ENCODE data around the gene LIMCH1.
"Not testable (repeated sequence)": the region's sequence is repeated elsewhere in the genome, so short reads cannot be mapped to it uniquely, and the experiment has no call there.

LIMCH1 gene

GRCh38 chr4:41646862-41647261, 108.9 kb downstream of the LIMCH1 start:
- no peak for DNase-seq

GRCh38 chr4:41647383-41647782, 109.4 kb downstream of the LIMCH1 start:
- no peak for DNase-seq

GRCh38 chr4:41651150-41651549, 113.2 kb downstream of the LIMCH1 start:
- not testable (repeated sequence) for DNase-seq

- no peak for DNase-seq
These were observed 115.0 kb downstream of the LIMCH1 start for GRCh38 chr4:41652971-41653370.

GRCh38 chr4:41653523-41653922, 115.6 kb downstream of the LIMCH1 start:
- DNase-seq: no peak

GRCh38 chr4:41655177-41655576, 117.2 kb downstream of the LIMCH1 start:
- no peak for DNase-seq

GRCh38 chr4:41656106-41656505, 118.1 kb downstream of the LIMCH1 start:
- DNase-seq: no peak

GRCh38 chr4:41656572-41657520, 118.9 kb downstream of the LIMCH1 start:
- DNase-seq: no peak

GRCh38 chr4:41657561-41657960, 119.6 kb downstream of the LIMCH1 start:
- DNase-seq: no peak

GRCh38 chr4:41658163-41658562, 120.2 kb downstream of the LIMCH1 start:
- peak; percentile 79 for DNase-seq

GRCh38 chr4:41660352-41660751, 122.4 kb downstream of the LIMCH1 start:
- DNase-seq: no peak

- DNase-seq: peak; percentile 48
These were observed 123.6 kb downstream of the LIMCH1 start for GRCh38 chr4:41661442-41662076.

GRCh38 chr4:41665636-41666207, 127.8 kb downstream of the LIMCH1 start:
- DNase-seq: no peak

GRCh38 chr4:41668024-41668423, 130.1 kb downstream of the LIMCH1 start:
- DNase-seq: no peak

- peak; percentile 86 for DNase-seq
These were observed 132.6 kb downstream of the LIMCH1 start for GRCh38 chr4:41670530-41670929.

GRCh38 chr4:41670982-41671381, 133.0 kb downstream of the LIMCH1 start:
- peak; percentile 38 for DNase-seq

GRCh38 chr4:41678086-41678816, 140.3 kb downstream of the LIMCH1 start:
- no peak for DNase-seq

- DNase-seq: no peak
These were observed 141.0 kb downstream of the LIMCH1 start for GRCh38 chr4:41678951-41679350.

- no peak for DNase-seq
These were observed 142.0 kb downstream of the LIMCH1 start for GRCh38 chr4:41679991-41680390.

- DNase-seq: no peak
These were observed 143.1 kb downstream of the LIMCH1 start for GRCh38 chr4:41681054-41681453.

- no peak for DNase-seq
These were observed 145.4 kb downstream of the LIMCH1 start for GRCh38 chr4:41683326-41683725.

- DNase-seq: no peak
These were observed 148.9 kb downstream of the LIMCH1 start for GRCh38 chr4:41686893-41687292.

- no peak for DNase-seq
These were observed 150.0 kb downstream of the LIMCH1 start for GRCh38 chr4:41687971-41688370.

Data from NCI-H2029 (cell line).